Transverse colon (tissue), 4 donors: ENCODE data around the gene SYT3.

Experiments used
- POLR2A ChIP-seq: fragments of 450-650 bp; IDR thresholded peaks from one replicate; pipeline ENCODE4 v1.6.1; 2016; ENCODE audit warnings: antibody characterized with exemption, mild to moderate bottlenecking, moderate library complexity
- POLR2AphosphoS5 ChIP-seq, 3 donors: sonication (generic); formaldehyde crosslinking; IDR thresholded peaks; one replicate each; pipeline ENCODE4 v1.6.1; 2016; ENCODE audit warnings: antibody characterized with exemption in 3 of 3
- TF ChIP-seq, protein P1 (sequence below), 5 experiments: fragments of 200-600 bp in 3 of 5; fragments of 450-650 bp in 2 of 5; sonication (generic) in 3 of 5; IDR thresholded peaks; 1 replicate in 2 of 5; 2 replicates in 3 of 5; pipeline ENCODE4 v1.5.1; 2016 to 2017; ENCODE audit warnings: antibody characterized with exemption in 5 of 5, inconsistent platforms in 3 of 5, mild to moderate bottlenecking in 2 of 5, moderate library complexity in 1 of 5

DNA sequence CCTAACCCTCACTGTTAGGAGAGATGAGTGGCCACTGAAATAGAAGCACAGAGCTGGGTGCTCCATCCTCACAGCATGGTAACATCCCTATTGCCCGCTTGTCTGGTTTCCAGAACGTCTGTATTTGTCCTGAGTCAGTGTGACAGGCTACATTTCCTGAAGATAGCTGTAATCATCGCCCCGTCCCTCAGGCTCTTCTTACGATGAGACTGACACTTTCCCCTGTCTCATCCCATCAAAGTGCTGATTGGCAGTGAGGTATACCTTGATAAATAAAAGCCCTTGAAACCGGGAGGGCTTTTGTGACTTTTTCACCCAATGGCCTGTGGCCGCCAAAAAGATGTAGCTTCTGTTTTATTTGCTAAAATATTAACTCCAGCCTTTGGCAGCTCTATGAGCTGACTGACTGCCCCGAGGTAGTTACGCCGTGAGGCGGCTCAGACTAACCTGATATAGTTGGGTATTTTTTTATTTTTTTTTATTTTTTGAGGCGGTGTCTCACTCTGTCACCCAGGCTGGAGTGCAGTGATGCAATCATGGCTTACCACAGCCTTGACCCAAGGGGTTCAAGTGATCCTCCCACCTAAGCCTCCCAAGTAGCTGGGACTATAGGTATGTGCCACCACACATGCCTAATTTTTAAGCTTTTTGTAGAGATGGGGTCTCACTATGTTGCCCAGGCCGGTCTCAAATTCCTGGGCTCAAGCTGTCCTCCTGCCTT is 65.8 kb downstream of the SYT3 start:
- TF ChIP-seq, protein P1, sequence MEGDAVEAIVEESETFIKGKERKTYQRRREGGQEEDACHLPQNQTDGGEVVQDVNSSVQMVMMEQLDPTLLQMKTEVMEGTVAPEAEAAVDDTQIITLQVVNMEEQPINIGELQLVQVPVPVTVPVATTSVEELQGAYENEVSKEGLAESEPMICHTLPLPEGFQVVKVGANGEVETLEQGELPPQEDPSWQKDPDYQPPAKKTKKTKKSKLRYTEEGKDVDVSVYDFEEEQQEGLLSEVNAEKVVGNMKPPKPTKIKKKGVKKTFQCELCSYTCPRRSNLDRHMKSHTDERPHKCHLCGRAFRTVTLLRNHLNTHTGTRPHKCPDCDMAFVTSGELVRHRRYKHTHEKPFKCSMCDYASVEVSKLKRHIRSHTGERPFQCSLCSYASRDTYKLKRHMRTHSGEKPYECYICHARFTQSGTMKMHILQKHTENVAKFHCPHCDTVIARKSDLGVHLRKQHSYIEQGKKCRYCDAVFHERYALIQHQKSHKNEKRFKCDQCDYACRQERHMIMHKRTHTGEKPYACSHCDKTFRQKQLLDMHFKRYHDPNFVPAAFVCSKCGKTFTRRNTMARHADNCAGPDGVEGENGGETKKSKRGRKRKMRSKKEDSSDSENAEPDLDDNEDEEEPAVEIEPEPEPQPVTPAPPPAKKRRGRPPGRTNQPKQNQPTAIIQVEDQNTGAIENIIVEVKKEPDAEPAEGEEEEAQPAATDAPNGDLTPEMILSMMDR (IDR thresholded peaks at IDR 0.05): no peak
- TF ChIP-seq POLR2A (no peak), POLR2AphosphoS5 (IDR thresholded peaks at IDR 0.05) (no peak)
